OCI-LY7 (cell line): ENCODE measurements around the gene KDM2B. TPM values are rescaled to one million over a fixed set of nuclear protein-coding genes. Genes with fewer than 3 reads are reported as not detected.

Experiments
- BruUV-seq: library from RNA; stranded (reverse); fragments of 400-500 nt; replicated peaks from 2 replicates; lab custom pipeline; 2021; lab: Mats Ljungman, UMichigan
- CTCF ChIA-PET: fragments of 300-600 bp; sonication (Branson Sonifier 250); formaldehyde crosslinking; loops from one replicate; lab custom pipeline; 2022; ENCODE audit warnings: antibody characterized with exemption; ENCODE audit not compliant: unreplicated experiment; lab: Charles Lee
- POLR2A ChIA-PET: fragments of 300-600 bp; sonication (Branson Sonifier 250); formaldehyde crosslinking; loops from one replicate; lab custom pipeline; 2022; ENCODE audit warnings: antibody characterized with exemption; lab: Charles Lee
- DNase-seq: peaks from one replicate; pipeline ENCODE4 v3.0.0-alpha.2; 2015; ENCODE audit warnings: low spot score
- H2AFZ ChIP-seq: fragments of 200-600 bp; sonication (generic), shearing (Covaris generic); 2 replicates; pipeline ENCODE4 v1.6.1; 2014; ENCODE audit warnings: mild to moderate bottlenecking, antibody characterized with exemption, low read length, moderate library complexity
- H3K27ac ChIP-seq: fragments of 200-600 bp; sonication (generic); 2 replicates; pipeline ENCODE4 v1.5.1; 2014; ENCODE audit warnings: mixed run types, low read depth, mild to moderate bottlenecking, moderate library complexity, low read length, inconsistent platforms; ENCODE audit not compliant: poor library complexity, severe bottlenecking
- H3K36me3 ChIP-seq: fragments of 200-600 bp; sonication (generic); 2 replicates; pipeline ENCODE4 v1.6.1; 2014; ENCODE audit warnings: mild to moderate bottlenecking, antibody characterized with exemption, low read length, moderate library complexity, mixed read lengths; ENCODE audit not compliant: insufficient read depth
- H3K4me1 ChIP-seq: fragments of 200-600 bp; sonication (generic); 2 replicates; pipeline ENCODE4 v1.5.1; 2014; ENCODE audit warnings: mild to moderate bottlenecking, low read length; ENCODE audit not compliant: insufficient read depth, poor library complexity, severe bottlenecking
- H3K4me2 ChIP-seq: fragments of 200-600 bp; sonication (generic); 2 replicates; pipeline ENCODE4 v1.6.1; 2014; ENCODE audit warnings: mild to moderate bottlenecking, low read length
- H3K4me3 ChIP-seq: fragments of 200-600 bp; sonication (generic); 2 replicates; pipeline ENCODE4 v1.5.1; 2014; ENCODE audit warnings: mild to moderate bottlenecking, low read depth, low read length; ENCODE audit not compliant: poor library complexity, severe bottlenecking
- H3K79me2 ChIP-seq: fragments of 200-600 bp; sonication (generic); 2 replicates; pipeline ENCODE4 v1.6.1; 2016; ENCODE audit warnings: low read depth, mild to moderate bottlenecking, low read length, moderate library complexity, mixed read lengths; ENCODE audit not compliant: insufficient read depth
- H3K9me2 ChIP-seq: fragments of 200-600 bp; sonication (generic); 2 replicates; pipeline ENCODE4 v1.6.1; 2016; ENCODE audit warnings: mild to moderate bottlenecking, low read length, mixed read lengths; ENCODE audit not compliant: insufficient read depth
- H3K9me3 ChIP-seq: fragments of 200-600 bp; sonication (generic); 2 replicates; pipeline ENCODE4 v1.6.1; 2014; ENCODE audit warnings: mild to moderate bottlenecking, mixed run types, low read length, mixed read lengths
- H4K20me1 ChIP-seq: fragments of 200-600 bp; sonication (generic); 2 replicates; pipeline ENCODE4 v1.6.1; 2014; ENCODE audit warnings: mild to moderate bottlenecking, antibody characterized with exemption, low read length, moderate library complexity, mixed read lengths; ENCODE audit not compliant: insufficient read depth
- EZH2phosphoT487 ChIP-seq: fragments of 200-600 bp; sonication (generic); IDR thresholded peaks from 2 replicates; pipeline ENCODE4 v1.6.1; 2018; ENCODE audit warnings: low read depth, borderline replicate concordance, mild to moderate bottlenecking, mixed run types, antibody characterized with exemption, low read length, moderate library complexity, mixed read lengths
- intact Hi-C: fragments of 100-400 bp; cut with micrococcal nuclease; formaldehyde crosslinking; loops from one replicate; pipeline ENCODE4 v1.10.0; 2022; ENCODE audit not compliant: unreplicated experiment
- total RNA-seq, 2 experiments: library from RNA; depleted of rRNA in 1 of 2; stranded (reverse); fragments of >200 nt in 1 of 2; shearing (Covaris generic) in 1 of 2; gene quantifications; 2 replicates each; pipeline ENCODE4 v1.2.3, GENCODE V29; 2014 to 2022
- TF ChIP-seq, protein P1 (sequence below): fragments of 200-600 bp; sonication (generic); conservative IDR thresholded peaks from 2 replicates; pipeline ENCODE4 v1.5.1; 2014; ENCODE audit warnings: mild to moderate bottlenecking, antibody characterized with exemption, low read length, moderate library complexity, mixed read lengths

The KDM2B gene
- total RNA-seq, 2 experiments from 2014 or later = 78.5 to 88.0 TPM

DNA sequence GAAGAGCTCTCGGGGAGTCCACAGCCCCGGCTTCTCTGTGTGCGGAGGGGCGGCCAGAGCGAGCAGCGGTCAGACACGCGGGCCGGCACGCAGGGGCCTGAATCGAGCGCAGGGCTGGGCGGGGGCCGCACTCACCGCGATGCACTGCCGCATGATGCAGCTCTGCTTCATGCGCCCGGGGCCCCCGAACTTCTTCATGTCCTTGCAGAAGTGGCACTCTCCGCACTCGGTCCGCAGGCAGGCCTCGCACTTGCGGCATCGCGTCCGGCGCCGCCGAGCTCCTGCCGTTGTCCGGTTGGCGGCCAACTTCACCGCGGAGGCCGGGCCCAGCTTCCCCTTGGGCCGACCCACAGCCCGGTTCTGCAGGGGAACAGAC lies 127.8 kb downstream of the KDM2B start:
- POLR2A ChIA-PET = no interaction called here
- H3K79me2 ChIP-seq = peaks cover 41% of the 10 kb centered on the region
- CTCF ChIA-PET = no interaction called here
- H2AFZ ChIP-seq = no peak overlapping the region
- no peaks in the 10 kb centered on the region for H3K9me3 ChIP-seq
- BruUV-seq = no TSS peak
- no peaks in the 10 kb centered on the region for H3K4me1 ChIP-seq
- H3K27ac ChIP-seq = no peak overlapping the region
- no peaks in the 10 kb centered on the region for H4K20me1 ChIP-seq
- H3K4me2 ChIP-seq = no peak overlapping the region
- peaks cover 57% of the 10 kb centered on the region for H3K36me3 ChIP-seq
- DNase-seq = no peak
- no peaks in the 10 kb centered on the region for H3K9me2 ChIP-seq
- H3K4me3 ChIP-seq = no peak overlapping the region
- intact Hi-C loops = no loop called here
- TF ChIP-seq EZH2phosphoT487 = no peak
- TF ChIP-seq, protein P1, sequence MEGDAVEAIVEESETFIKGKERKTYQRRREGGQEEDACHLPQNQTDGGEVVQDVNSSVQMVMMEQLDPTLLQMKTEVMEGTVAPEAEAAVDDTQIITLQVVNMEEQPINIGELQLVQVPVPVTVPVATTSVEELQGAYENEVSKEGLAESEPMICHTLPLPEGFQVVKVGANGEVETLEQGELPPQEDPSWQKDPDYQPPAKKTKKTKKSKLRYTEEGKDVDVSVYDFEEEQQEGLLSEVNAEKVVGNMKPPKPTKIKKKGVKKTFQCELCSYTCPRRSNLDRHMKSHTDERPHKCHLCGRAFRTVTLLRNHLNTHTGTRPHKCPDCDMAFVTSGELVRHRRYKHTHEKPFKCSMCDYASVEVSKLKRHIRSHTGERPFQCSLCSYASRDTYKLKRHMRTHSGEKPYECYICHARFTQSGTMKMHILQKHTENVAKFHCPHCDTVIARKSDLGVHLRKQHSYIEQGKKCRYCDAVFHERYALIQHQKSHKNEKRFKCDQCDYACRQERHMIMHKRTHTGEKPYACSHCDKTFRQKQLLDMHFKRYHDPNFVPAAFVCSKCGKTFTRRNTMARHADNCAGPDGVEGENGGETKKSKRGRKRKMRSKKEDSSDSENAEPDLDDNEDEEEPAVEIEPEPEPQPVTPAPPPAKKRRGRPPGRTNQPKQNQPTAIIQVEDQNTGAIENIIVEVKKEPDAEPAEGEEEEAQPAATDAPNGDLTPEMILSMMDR = no peak

DNA sequence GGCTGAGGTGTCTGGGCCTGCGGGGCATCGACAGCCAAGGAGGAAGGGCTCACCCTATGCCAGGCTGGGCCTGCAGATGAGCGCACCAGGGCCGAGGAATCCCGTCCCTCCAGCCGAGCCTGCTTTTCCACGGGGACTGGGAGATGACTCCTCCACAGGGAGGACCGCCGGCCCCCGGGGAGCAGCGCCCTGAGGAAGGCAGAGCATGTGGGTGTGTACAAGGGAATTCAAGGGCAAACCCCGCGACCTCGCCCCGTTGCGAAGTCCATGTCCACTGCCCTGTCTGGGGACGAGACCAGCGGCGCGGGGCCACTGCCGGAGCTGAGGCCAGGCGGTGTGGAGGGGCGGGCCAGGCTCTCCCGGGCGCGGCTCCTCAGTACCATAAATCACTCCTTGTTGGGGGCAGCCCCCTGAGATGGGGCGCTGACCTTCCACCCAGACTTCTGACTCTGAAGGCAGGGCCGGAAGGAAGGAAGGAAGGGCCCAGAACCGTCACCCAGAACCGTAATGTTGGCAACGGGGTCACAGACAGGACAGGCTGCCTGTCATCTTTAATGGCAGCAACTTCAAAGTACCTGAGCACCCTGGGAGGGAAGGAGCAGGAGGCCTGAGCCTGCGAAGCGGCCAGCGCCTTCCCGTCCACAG lies 128.4 kb downstream of the KDM2B start:
- CTCF ChIA-PET = no interaction called here
- H2AFZ ChIP-seq = no peak overlapping the region
- no peak for TF ChIP-seq EZH2phosphoT487
- TF ChIP-seq, protein P1 = no peak
- H3K4me2 ChIP-seq = no peak overlapping the region
- intact Hi-C loops = no loop called here
- no peaks in the 10 kb centered on the region for H3K4me1 ChIP-seq
- DNase-seq = no peak
- H3K36me3 ChIP-seq = peaks cover 52% of the 10 kb centered on the region
- POLR2A ChIA-PET = no interaction called here
- no peaks in the 10 kb centered on the region for H3K9me2 ChIP-seq
- no peak overlapping the region for H3K4me3 ChIP-seq
- H4K20me1 ChIP-seq = no peaks in the 10 kb centered on the region
- no TSS peak for BruUV-seq
- H3K9me3 ChIP-seq = no peaks in the 10 kb centered on the region
- H3K27ac ChIP-seq = no peak overlapping the region
- H3K79me2 ChIP-seq = peaks cover 36% of the 10 kb centered on the region; the same call in 1 of the 2 replicates

DNA sequence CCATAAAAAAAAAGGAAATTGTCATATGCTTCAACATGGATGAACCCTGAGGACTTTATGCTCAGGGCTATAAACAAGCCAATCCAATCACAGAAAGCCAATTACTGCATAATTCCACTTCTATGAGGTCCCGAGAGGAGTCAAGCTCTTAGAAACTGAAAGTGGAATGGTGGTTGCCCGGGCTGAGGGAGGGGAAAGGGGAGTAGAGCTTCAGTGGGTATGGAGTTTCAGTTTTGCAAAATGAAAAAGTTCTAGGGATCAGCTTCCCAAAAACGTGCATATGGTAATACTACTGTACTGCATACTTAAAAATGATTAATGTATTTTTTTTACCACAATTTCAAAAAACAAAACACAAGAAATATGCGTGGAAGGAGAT lies 128.9 kb downstream of the KDM2B start:
- Histone ChIP-seq H3K9me2 (no peaks in the 10 kb centered on the region), H3K4me1 (no peaks in the 10 kb centered on the region), H3K9me3 (no peaks in the 10 kb centered on the region), H4K20me1 (no peaks in the 10 kb centered on the region), H3K4me3 (no peak overlapping the region), H3K36me3 (peaks cover 53% of the 10 kb centered on the region), H3K4me2 (no peak overlapping the region), H3K27ac (no peak overlapping the region), H2AFZ (no peak overlapping the region), H3K79me2 (peaks cover 31% of the 10 kb centered on the region; the same call in 1 of the 2 replicates)
- DNase-seq = no peak
- POLR2A ChIA-PET = no interaction called here
- TF ChIP-seq, protein P1 = no peak
- TF ChIP-seq EZH2phosphoT487 = no peak
- CTCF ChIA-PET = no interaction called here
- intact Hi-C loops = no loop called here
- BruUV-seq = no TSS peak
